IPS-18c (cell line): ENCODE measurements around the gene UBE2D3.
"Not testable (repeated sequence)": the region's sequence is repeated elsewhere in the genome, so short reads cannot be mapped to it uniquely, and the experiment has no call there.

Source experiments
- H3K4me3 ChIP-seq: 2 replicates; pipeline ENCODE4 v1.7.0; 2013; ENCODE audit warnings: low read depth, mild to moderate bottlenecking, low read length, moderate library complexity; ENCODE audit not compliant: insufficient read depth
- H3K9me3 ChIP-seq: one replicate; pipeline ENCODE4 v1.6.1; 2013; ENCODE audit warnings: mild to moderate bottlenecking, low read length, moderate library complexity; ENCODE audit not compliant: control insufficient read depth, insufficient read depth

UBE2D3 gene

GRCh38 chr4:102843273-102843672 is 15.9 kb upstream of the UBE2D3 start:
- H3K4me3 ChIP-seq = no peak overlapping the region
- H3K9me3 ChIP-seq = no peaks in the 10 kb centered on the region

GRCh38 chr4:102842367-102842766 is 15.0 kb upstream of the UBE2D3 start:
- Histone ChIP-seq H3K9me3 (no peaks in the 10 kb centered on the region), H3K4me3 (no peak overlapping the region)

- Histone ChIP-seq H3K4me3 (no peak overlapping the region), H3K9me3 (no peaks in the 10 kb centered on the region)
These were observed 9.2 kb upstream of the UBE2D3 start for GRCh38 chr4:102836596-102836995.

GRCh38 chr4:102832667-102833066 is 5.3 kb upstream of the UBE2D3 start:
- H3K4me3 ChIP-seq = no peak overlapping the region
- no peaks in the 10 kb centered on the region for H3K9me3 ChIP-seq

- H3K9me3 ChIP-seq = no peaks in the 10 kb centered on the region
- no peak overlapping the region for H3K4me3 ChIP-seq
These were observed 4.8 kb upstream of the UBE2D3 start for GRCh38 chr4:102832105-102832504.

- no peaks in the 10 kb centered on the region for H3K9me3 ChIP-seq
- H3K4me3 ChIP-seq = no peak overlapping the region
These were observed 2.5 kb upstream of the UBE2D3 start for GRCh38 chr4:102829803-102830202.

GRCh38 chr4:102828497-102828808 is 1.1 kb upstream of the UBE2D3 start:
- H3K9me3 ChIP-seq = no peaks in the 10 kb centered on the region
- H3K4me3 ChIP-seq = peak overlapping the region; percentile 65

- Histone ChIP-seq H3K9me3 (no peaks in the 10 kb centered on the region), H3K4me3 (peak overlapping the region; percentile 65)
These were observed 534 bp upstream of the UBE2D3 start for GRCh38 chr4:102827674-102828496.

- Histone ChIP-seq H3K9me3 (no peaks in the 10 kb centered on the region), H3K4me3 (peak overlapping the region; percentile 65)
These were observed 1.1 kb downstream of the UBE2D3 start for GRCh38 chr4:102826105-102826889.

GRCh38 chr4:102825261-102826091 is 1.9 kb downstream of the UBE2D3 start:
- H3K9me3 ChIP-seq = no peaks in the 10 kb centered on the region
- H3K4me3 ChIP-seq = peak overlapping the region; percentile 65

- H3K9me3 ChIP-seq = no peaks in the 10 kb centered on the region
- H3K4me3 ChIP-seq = peak overlapping the region; percentile 65
These were observed 3.0 kb downstream of the UBE2D3 start for GRCh38 chr4:102824398-102824797.

- Histone ChIP-seq H3K9me3 (no peaks in the 10 kb centered on the region), H3K4me3 (no peak overlapping the region)
These were observed 3.5 kb downstream of the UBE2D3 start for GRCh38 chr4:102823897-102824296.

GRCh38 chr4:102823464-102823863 is 3.9 kb downstream of the UBE2D3 start:
- no peaks in the 10 kb centered on the region for H3K9me3 ChIP-seq
- H3K4me3 ChIP-seq = no peak overlapping the region

GRCh38 chr4:102819588-102820365 is 7.6 kb downstream of the UBE2D3 start:
- H3K4me3 ChIP-seq = no peak overlapping the region
- no peaks in the 10 kb centered on the region for H3K9me3 ChIP-seq

GRCh38 chr4:102819100-102819499 is 8.3 kb downstream of the UBE2D3 start:
- H3K9me3 ChIP-seq = not testable (repeated sequence)

GRCh38 chr4:102817613-102818268 is 9.6 kb downstream of the UBE2D3 start:
- no peak overlapping the region for H3K4me3 ChIP-seq
- H3K9me3 ChIP-seq = no peaks in the 10 kb centered on the region

More at GRCh38 chr4:102819100-102819499, 8.3 kb downstream of the UBE2D3 start:
- not testable (repeated sequence) for H3K4me3 ChIP-seq
